ENCODE results near the gene NTM.

Gene NTM

GRCh38 chr11:132137981-132138313 is 767.5 kb downstream of the NTM start:
- DNase-seq = no peak

GRCh38 chr11:132139181-132139580 is 768.8 kb downstream of the NTM start:
- DNase-seq = no peak

DNA sequence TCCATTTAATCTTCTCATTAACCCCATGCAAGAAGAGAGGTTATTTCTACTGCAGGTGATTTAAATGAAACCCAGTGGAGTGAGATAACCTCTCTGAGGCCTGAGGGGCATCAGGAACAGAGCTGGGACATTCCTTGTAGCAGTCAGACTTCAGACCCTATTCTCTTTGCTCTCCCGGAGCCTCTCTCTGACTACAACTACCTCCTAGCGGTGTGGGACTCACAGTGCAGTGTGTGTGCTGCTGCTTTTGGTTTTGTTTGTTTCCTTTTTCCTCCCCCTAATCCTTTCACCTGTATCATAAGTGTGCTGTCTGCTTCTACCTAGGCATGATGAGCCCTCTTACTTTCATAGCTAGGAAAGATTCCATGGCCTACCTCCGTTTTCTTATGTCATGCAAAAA is 769.6 kb downstream of the NTM start:
- DNase-seq = no peak

DNA sequence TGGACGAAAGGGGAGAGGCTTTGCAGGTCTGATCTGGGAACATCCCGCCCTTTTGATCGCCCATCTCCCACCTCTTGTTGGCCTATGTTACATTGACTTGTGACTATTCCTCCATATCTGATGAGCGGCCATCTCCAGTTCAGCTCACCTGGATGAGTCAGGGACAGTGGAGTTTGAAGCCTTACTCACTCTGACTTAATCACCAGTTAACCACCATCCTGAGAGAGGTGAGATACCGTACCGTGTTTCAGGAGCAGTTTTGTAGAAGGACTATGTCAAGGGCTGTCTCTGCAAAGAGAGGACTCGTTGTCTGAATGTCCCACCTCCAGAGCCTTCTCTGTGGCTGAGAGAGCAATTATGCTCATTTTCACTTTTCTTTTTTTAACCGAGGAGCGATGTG is 771.7 kb downstream of the NTM start:
- DNase-seq = no peak

GRCh38 chr11:132142554-132142953 is 772.1 kb downstream of the NTM start:
- no peak for DNase-seq

GRCh38 chr11:132147464-132147863 is 777.0 kb downstream of the NTM start:
- no peak for DNase-seq

DNA sequence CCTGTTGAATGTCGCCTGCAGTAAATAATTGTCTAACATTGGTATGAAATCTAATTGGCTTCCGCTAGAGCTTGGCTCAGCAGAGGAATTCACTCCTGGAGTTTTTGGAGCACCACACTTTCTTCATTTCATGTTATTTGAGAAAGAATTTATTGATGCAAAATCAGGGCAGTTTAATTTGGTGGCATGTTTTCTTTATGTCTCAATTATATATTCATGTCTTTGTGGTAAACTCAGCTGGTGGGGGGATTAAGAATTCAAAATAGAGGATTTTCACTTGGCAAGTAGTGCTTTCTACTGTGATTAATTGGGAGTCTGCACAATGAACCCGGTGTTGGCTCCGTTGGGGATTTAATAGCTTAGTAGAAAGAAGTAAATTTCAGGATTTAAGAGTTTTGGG is 784.4 kb downstream of the NTM start:
- DNase-seq = no peak

- peak in 1 of 2 donors; percentile 3 for DNase-seq
Observed at GRCh38 chr11:132158091-132158490, 787.7 kb downstream of the NTM start.

GRCh38 chr11:132158696-132159095 is 788.3 kb downstream of the NTM start:
- no peak for DNase-seq

DNA sequence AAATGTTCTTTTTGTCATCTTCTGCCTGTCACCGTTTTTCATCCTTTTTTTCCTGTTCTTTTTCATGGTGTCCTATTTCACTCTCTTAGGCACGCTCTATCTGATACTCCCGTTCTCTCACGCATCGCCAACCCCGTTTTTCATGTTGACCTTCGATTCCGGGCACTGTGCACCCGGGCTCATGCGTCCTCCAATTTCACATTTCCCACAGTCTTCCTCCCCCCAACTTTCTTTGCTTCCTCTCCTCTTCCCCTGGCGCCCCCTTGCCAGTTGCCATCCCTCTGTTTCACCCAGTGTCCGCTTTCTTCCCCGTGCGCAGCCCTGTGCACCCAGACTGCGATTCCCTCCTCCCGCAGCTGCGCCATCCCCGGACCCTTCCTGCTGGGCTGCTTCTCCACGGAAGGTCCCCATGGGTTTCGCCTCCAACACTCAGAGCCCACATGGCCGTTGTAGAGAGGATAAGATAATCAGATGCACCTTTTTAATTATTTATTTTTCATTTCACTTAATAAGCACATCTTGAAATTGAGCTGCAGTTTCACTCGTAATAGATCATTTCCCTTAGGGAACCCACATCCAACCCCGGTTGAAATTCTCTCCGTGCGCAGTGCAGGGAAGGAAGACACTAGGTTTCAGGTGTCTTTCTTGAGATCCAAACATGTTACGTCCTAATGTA is 791.1 kb downstream of the NTM start:
- DNase-seq = no peak

GRCh38 chr11:132168344-132168981 is 798.0 kb downstream of the NTM start:
- no peak for DNase-seq

- DNase-seq = no peak
Observed at GRCh38 chr11:132171031-132171430, 800.6 kb downstream of the NTM start.

GRCh38 chr11:132174362-132175255 is 804.2 kb downstream of the NTM start:
- DNase-seq = no peak

GRCh38 chr11:132177106-132177505 is 806.7 kb downstream of the NTM start:
- DNase-seq = no peak

GRCh38 chr11:132184079-132184478 is 813.7 kb downstream of the NTM start:
- DNase-seq = no peak

DNA sequence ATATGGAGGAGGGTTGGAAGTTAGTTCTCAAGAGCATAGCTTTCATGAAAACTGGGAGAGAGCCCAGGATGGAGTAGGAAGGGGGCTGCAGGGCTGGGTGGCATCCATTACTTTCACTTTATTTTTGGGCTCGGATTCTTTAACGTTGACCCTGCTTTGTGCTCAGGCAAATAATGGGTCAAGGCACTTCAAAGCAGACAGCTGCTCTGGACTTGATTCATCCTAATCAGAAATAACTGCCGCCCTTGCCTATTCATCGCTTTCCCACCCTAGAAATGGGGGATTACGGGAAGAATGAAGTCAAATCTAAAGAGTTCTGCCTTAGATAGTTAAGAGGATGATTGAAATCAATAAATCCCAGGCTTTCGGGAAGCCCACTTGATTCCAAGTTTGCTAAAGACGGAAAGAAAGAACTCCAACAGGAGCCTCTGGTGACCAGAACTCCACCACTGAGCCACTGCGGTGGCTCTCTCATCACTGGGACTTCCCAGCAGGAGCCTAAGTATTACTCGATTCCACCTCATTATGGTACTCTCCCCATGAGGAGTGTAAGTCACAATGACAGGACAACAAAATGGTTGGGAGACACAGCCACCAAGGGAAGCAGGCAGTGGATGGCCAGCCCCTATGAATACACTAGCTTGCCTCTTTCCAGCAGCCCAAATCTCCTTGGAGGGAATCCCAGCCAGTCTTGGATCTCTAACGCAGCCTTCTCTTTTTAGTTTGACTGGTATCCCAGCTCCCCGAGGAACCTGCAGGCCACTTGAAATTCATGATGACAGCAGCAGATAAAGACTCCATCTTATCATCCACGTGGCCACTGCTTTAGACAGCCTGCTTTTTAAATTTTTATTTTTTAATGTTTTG is 815.5 kb downstream of the NTM start:
- DNase-seq = no peak

GRCh38 chr11:132186699-132187098 is 816.3 kb downstream of the NTM start:
- no peak for DNase-seq

DNA sequence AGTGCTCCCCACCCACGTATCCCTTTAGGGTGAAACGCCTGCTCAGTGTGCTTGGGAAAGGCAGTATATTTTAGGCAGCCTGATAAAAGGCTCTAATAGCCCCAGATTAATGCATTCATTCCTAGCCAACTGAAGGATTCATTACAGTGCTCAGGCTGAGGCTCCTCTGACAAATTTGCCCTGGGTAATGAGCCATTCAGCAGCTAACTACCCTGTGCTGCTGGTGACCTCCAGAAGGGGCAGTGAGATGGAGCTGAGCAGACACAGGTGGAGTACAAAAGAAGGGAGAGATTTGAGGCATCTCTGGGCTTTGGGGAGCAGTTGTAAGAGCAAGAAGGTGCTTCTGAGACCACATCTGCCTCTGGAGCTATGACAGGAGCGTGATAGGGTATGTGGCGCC is 817.0 kb downstream of the NTM start:
- DNase-seq = no peak

GRCh38 chr11:132187814-132188213 is 817.4 kb downstream of the NTM start:
- no peak for DNase-seq

- no peak for DNase-seq
Observed at GRCh38 chr11:132196928-132197327, 826.5 kb downstream of the NTM start.

DNA sequence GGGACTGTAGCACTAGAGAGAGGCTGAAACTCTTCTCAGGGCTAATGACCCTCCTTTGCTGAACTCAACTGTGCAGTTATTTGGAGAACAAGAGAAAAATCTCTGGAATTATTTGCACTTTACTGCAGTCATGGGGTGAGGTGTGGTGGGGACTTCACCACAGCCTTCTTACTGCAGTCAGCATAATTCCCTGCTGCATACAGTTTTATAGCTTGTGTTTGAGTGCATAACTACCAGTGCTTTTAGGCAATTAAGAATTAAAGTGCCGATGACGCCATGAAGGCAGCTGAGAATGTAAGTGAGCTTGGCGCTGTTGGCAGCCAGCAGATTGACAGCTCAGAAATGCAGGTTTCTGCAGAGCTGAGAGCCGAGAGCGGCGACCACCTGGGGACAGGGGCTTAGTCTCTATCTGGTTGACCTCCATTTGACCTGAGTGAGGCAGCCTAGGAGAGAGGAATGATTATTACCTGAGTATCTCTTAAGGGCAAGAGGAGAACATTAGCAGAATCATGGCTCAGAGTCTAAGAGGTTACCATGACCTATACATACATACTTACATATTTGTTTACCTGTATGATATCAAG is 830.0 kb downstream of the NTM start:
- no peak for DNase-seq

DNA sequence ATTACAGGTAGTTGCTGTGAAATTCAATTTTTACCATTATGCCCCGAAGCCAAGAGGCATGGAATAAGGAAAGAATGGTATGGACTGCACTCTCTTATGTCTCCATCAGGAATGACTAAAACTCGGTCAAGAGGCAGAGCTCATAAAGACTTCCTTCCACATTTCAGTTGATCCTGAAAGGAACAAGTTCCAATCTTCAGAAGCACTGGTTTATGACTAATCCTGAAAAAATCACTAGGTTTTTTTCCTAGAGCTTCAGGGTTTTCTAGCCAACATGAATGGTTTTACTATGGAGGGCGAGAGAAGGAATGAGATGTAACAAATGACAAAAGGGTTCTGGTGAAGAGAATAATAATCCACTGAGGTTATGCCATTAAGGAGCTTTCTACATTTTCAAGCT is 832.2 kb downstream of the NTM start:
- no peak for DNase-seq

DNA sequence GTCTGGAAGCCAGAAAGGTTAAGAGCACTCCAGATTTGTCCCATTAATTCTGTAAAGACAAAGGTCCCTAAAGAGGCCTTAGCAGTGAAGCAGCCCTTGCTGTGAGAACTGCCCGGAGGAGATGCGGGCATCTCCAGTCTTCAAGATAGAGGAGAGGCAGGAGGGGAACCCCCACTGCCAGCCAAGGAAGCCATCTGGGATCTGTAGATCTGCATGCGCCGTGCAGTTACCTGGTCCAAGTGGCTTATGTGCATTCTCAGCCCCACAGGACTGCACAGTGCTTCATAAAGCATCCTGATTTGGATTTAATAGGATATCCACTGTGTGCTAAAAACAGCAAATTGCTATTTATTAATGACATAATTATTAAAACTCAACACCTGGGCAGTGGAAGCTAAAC is 834.6 kb downstream of the NTM start:
- DNase-seq = no peak
